DMS114 treated with DMSO at 0.1 percent for 48 hours (cell line): ENCODE measurements around the gene TMEM263.
"Not testable (repeated sequence)": the region's sequence is repeated elsewhere in the genome, so short reads cannot be mapped to it uniquely, and the experiment has no call there.

ENCODE experiments used
- DNase-seq: peaks from one replicate; lab custom pipeline; 2025; ENCODE audit not compliant: unreplicated experiment; lab: John Stamatoyannopoulos, UW

Gene TMEM263

GRCh38 chr12:106955377-106956047 is at the start of gene TMEM263:
TSS of gene TMEM263 (plus strand) at chr12:106955907. CDS start at chr12:106967117, 11,210 bp downstream.
- peak; percentile 94 for DNase-seq

- no peak for DNase-seq
These were observed 49.0 kb upstream of the TMEM263 start for GRCh38 chr12:106906715-106907114.

GRCh38 chr12:106907411-106907810 is 48.3 kb upstream of the TMEM263 start:
- no peak for DNase-seq

GRCh38 chr12:106907846-106908245 is 47.9 kb upstream of the TMEM263 start:
- DNase-seq: no peak

- no peak for DNase-seq
These were observed 47.1 kb upstream of the TMEM263 start for GRCh38 chr12:106908561-106908960.

- no peak for DNase-seq
These were observed 45.5 kb upstream of the TMEM263 start for GRCh38 chr12:106910202-106910601.

GRCh38 chr12:106911581-106911980 is 44.1 kb upstream of the TMEM263 start:
- DNase-seq: no peak

- no peak for DNase-seq
These were observed 42.3 kb upstream of the TMEM263 start for GRCh38 chr12:106913456-106913855.

GRCh38 chr12:106914796-106915634 is 40.7 kb upstream of the TMEM263 start:
- DNase-seq: no peak

GRCh38 chr12:106915635-106916026 is 40.1 kb upstream of the TMEM263 start:
- DNase-seq: no peak

- no peak for DNase-seq
These were observed 38.2 kb upstream of the TMEM263 start for GRCh38 chr12:106917503-106917902.

- DNase-seq: peak; percentile 39
These were observed 37.0 kb upstream of the TMEM263 start for GRCh38 chr12:106918746-106919145.

GRCh38 chr12:106919910-106920544 is 35.7 kb upstream of the TMEM263 start:
- peak; percentile 41 for DNase-seq

GRCh38 chr12:106921976-106922375 is 33.7 kb upstream of the TMEM263 start:
- DNase-seq: not testable (repeated sequence)

- not testable (repeated sequence) for DNase-seq
These were observed 32.1 kb upstream of the TMEM263 start for GRCh38 chr12:106923594-106923993.

GRCh38 chr12:106924268-106924861 is 31.3 kb upstream of the TMEM263 start:
- no peak for DNase-seq

GRCh38 chr12:106926657-106927056 is 29.1 kb upstream of the TMEM263 start:
- DNase-seq: no peak

- no peak for DNase-seq
These were observed 21.4 kb upstream of the TMEM263 start for GRCh38 chr12:106934277-106934676.

GRCh38 chr12:106941481-106942156 is 14.1 kb upstream of the TMEM263 start:
- DNase-seq: no peak

- DNase-seq: no peak
These were observed 12.9 kb upstream of the TMEM263 start for GRCh38 chr12:106942775-106943174.
